OCI-LY1 (cell line): Measurements from ENCODE around the gene EIF4EBP2.

Experiments
- H2AFZ ChIP-seq: fragments of 200-600 bp; sonication (generic), shearing (Covaris generic); 2 replicates; pipeline ENCODE4 v1.6.0; 2014; ENCODE audit warnings: antibody characterized with exemption, mild to moderate bottlenecking, low read length
- H3F3A ChIP-seq: fragments of 200-600 bp; sonication (generic), shearing (Covaris generic); 2 replicates; pipeline ENCODE4 v1.6.0; 2014; ENCODE audit warnings: mild to moderate bottlenecking, antibody characterized with exemption, low read length, moderate library complexity; ENCODE audit not compliant: insufficient read depth
- H3K27ac ChIP-seq: fragments of 200-600 bp; sonication (generic); 2 replicates; pipeline ENCODE4 v1.5.1; 2014; ENCODE audit warnings: low read length, mixed run types, mild to moderate bottlenecking, low read depth; ENCODE audit not compliant: poor library complexity, severe bottlenecking
- H3K27me3 ChIP-seq: fragments of 200-600 bp; sonication (generic); 2 replicates; pipeline ENCODE4 v1.6.0; 2014; ENCODE audit warnings: antibody characterized with exemption, mild to moderate bottlenecking, low read length, moderate library complexity; ENCODE audit not compliant: insufficient read depth
- H3K36me3 ChIP-seq: fragments of 200-600 bp; sonication (generic); 2 replicates; pipeline ENCODE4 v1.6.1; 2014; ENCODE audit warnings: mild to moderate bottlenecking, antibody characterized with exemption, low read length, moderate library complexity, mixed read lengths; ENCODE audit not compliant: insufficient read depth
- H3K4me1 ChIP-seq: fragments of 200-600 bp; sonication (generic); 2 replicates; pipeline ENCODE4 v1.5.1; 2014; ENCODE audit warnings: mild to moderate bottlenecking, low read length, moderate library complexity; ENCODE audit not compliant: insufficient read depth, severe bottlenecking
- H3K4me2 ChIP-seq: fragments of 200-600 bp; sonication (generic), shearing (Covaris generic); 2 replicates; pipeline ENCODE4 v1.6.1; 2014; ENCODE audit warnings: low read length
- H3K4me3 ChIP-seq: fragments of 200-600 bp; sonication (generic); 2 replicates; pipeline ENCODE4 v1.5.1; 2014; ENCODE audit warnings: low read length, low read depth, mild to moderate bottlenecking, mixed read lengths; ENCODE audit not compliant: poor library complexity, severe bottlenecking
- H3K79me2 ChIP-seq: fragments of 200-600 bp; shearing (Covaris generic); 2 replicates; pipeline ENCODE4 v1.6.1; 2016; ENCODE audit warnings: mixed run types, low read length, mixed read lengths; ENCODE audit not compliant: insufficient read depth
- H3K9ac ChIP-seq: fragments of 200-600 bp; sonication (generic), shearing (Covaris generic); 2 replicates; pipeline ENCODE4 v1.6.1; 2014; ENCODE audit warnings: mild to moderate bottlenecking, low read length, mixed read lengths
- H3K9me2 ChIP-seq: fragments of 200-600 bp; sonication (generic), shearing (Covaris generic); 2 replicates; pipeline ENCODE4 v1.6.1; 2014; ENCODE audit warnings: low read depth, mild to moderate bottlenecking, low read length, mixed read lengths
- H3K9me3 ChIP-seq: fragments of 200-600 bp; shearing (Covaris generic); 2 replicates; pipeline ENCODE4 v1.6.1; 2014; ENCODE audit warnings: low read length, mixed read lengths
- H4K20me1 ChIP-seq: fragments of 200-600 bp; sonication (generic), shearing (Covaris generic); 2 replicates; pipeline ENCODE4 v1.6.0; 2016; ENCODE audit warnings: mild to moderate bottlenecking, low read length; ENCODE audit not compliant: insufficient read depth
- CTCF ChIP-seq: fragments of 200-600 bp; sonication (generic), shearing (Covaris generic); IDR thresholded peaks from 2 replicates; pipeline ENCODE4 v1.5.1; 2017; ENCODE audit warnings: mild to moderate bottlenecking, antibody characterized with exemption, low read length, moderate library complexity, mixed read lengths
- EZH2 ChIP-seq: fragments of 200-600 bp; sonication (generic), shearing (Covaris generic); IDR thresholded peaks from 2 replicates; pipeline ENCODE4 v1.8.0; 2017; ENCODE audit warnings: borderline replicate concordance, mixed run types, mild to moderate bottlenecking, antibody characterized with exemption, low read length, moderate library complexity, mixed read lengths

Gene EIF4EBP2

GRCh38 chr10:70437721-70438120 lies 33.8 kb downstream of the EIF4EBP2 start:
- H2AFZ ChIP-seq: no peak overlapping the region
- no peaks in the 10 kb centered on the region for H4K20me1 ChIP-seq
- H3K9ac ChIP-seq: no peak overlapping the region
- H3K4me3 ChIP-seq: no peak overlapping the region
- no peaks in the 10 kb centered on the region for H3K9me2 ChIP-seq
- TF ChIP-seq EZH2 (no peak), CTCF (no peak)
- no peaks in the 10 kb centered on the region for H3K36me3 ChIP-seq
- H3K27ac ChIP-seq: no peak overlapping the region
- no peaks in the 10 kb centered on the region for H3F3A ChIP-seq
- H3K27me3 ChIP-seq: peaks cover 3% of the 10 kb centered on the region; the same call in 1 of the 2 replicates
- no peak overlapping the region for H3K4me2 ChIP-seq
- no peaks in the 10 kb centered on the region for H3K4me1 ChIP-seq
- H3K79me2 ChIP-seq: no peaks in the 10 kb centered on the region
- no peaks in the 10 kb centered on the region for H3K9me3 ChIP-seq

- Histone ChIP-seq H3K36me3 (no peaks in the 10 kb centered on the region), H3K27ac (no peak overlapping the region), H4K20me1 (no peaks in the 10 kb centered on the region), H3K9me3 (no peaks in the 10 kb centered on the region), H3K4me1 (no peaks in the 10 kb centered on the region), H3K9me2 (no peaks in the 10 kb centered on the region), H3K9ac (no peak overlapping the region), H3K4me2 (no peak overlapping the region), H2AFZ (no peak overlapping the region), H3K27me3 (peaks cover 3% of the 10 kb centered on the region; the same call in 1 of the 2 replicates), H3K4me3 (no peak overlapping the region), H3F3A (no peaks in the 10 kb centered on the region), H3K79me2 (no peaks in the 10 kb centered on the region)
- TF ChIP-seq EZH2: no peak
- no peak for TF ChIP-seq CTCF
Observed at GRCh38 chr10:70440296-70441160, 36.6 kb downstream of the EIF4EBP2 start.

- H3K79me2 ChIP-seq: no peaks in the 10 kb centered on the region
- H3K9me2 ChIP-seq: no peaks in the 10 kb centered on the region
- peaks cover 3% of the 10 kb centered on the region; the same call in 1 of the 2 replicates for H3K27me3 ChIP-seq
- H3K4me1 ChIP-seq: no peaks in the 10 kb centered on the region
- H3K4me3 ChIP-seq: no peak within 1 kb of the TSS
- TF ChIP-seq CTCF (no peak), EZH2 (no peak)
- no peak within 1 kb of the TSS for H3K4me2 ChIP-seq
- H3K9ac ChIP-seq: no peak within 1 kb of the TSS
- no peaks in the 10 kb centered on the region for H4K20me1 ChIP-seq
- H2AFZ ChIP-seq: no peak within 1 kb of the TSS
- H3F3A ChIP-seq: no peaks in the 10 kb centered on the region
- no peaks in the 10 kb centered on the region for H3K9me3 ChIP-seq
- H3K36me3 ChIP-seq: no peaks in the 10 kb centered on the region
- no peak within 1 kb of the TSS for H3K27ac ChIP-seq
Observed at GRCh38 chr10:70441161-70441894, 37.4 kb downstream of the EIF4EBP2 start, which contains the start of gene NODAL. Gene NODAL (minus strand): TSS chr10:70441681. CDS start chr10:70441667, 14 bp downstream.
